Osteoblast (primary cell): ENCODE data around the gene RNF13. TPM values are rescaled to one million over a fixed set of nuclear protein-coding genes. Genes with fewer than 3 reads are reported as not detected.
A peak's percentile ranks its signal among the peaks of the same experiment; 100 is the strongest.
"Not testable (repeated sequence)": the region's sequence is repeated elsewhere in the genome, so short reads cannot be mapped to it uniquely, and the experiment has no call there.

Source experiments
- DNase-seq: peaks from one replicate; pipeline ENCODE4 v3.0.0; 2011; ENCODE audit warnings: low spot score, mixed read lengths; ENCODE audit not compliant: insufficient read length; ENCODE audit errors: missing footprints
- H2AFZ ChIP-seq: 2 replicates; pipeline ENCODE4 v1.6.0; 2011; ENCODE audit warnings: mild to moderate bottlenecking, low read length
- H3K27ac ChIP-seq: 2 replicates; pipeline ENCODE4 v1.5.1; 2011; ENCODE audit warnings: mild to moderate bottlenecking, low read depth, low read length, moderate library complexity
- H3K27me3 ChIP-seq: 2 replicates; pipeline ENCODE4 v1.6.0; 2012; ENCODE audit warnings: mild to moderate bottlenecking, control low read depth, inconsistent platforms, low read length, moderate library complexity; ENCODE audit not compliant: insufficient read depth
- H3K36me3 ChIP-seq: 2 replicates; pipeline ENCODE4 v1.5.1; 2011; ENCODE audit warnings: mild to moderate bottlenecking, low read length, control low read depth, moderate library complexity; ENCODE audit not compliant: insufficient read depth
- H3K4me1 ChIP-seq: 2 replicates; pipeline ENCODE4 v1.5.1; 2011; ENCODE audit warnings: mild to moderate bottlenecking, low read length, control low read depth, moderate library complexity; ENCODE audit not compliant: insufficient read depth
- H3K4me2 ChIP-seq: 2 replicates; pipeline ENCODE4 v1.6.0; 2011; ENCODE audit warnings: mild to moderate bottlenecking, low read length; ENCODE audit not compliant: insufficient read depth
- H3K4me3 ChIP-seq: fragments of 200-600 bp; sonication (generic); 3 replicates; pipeline ENCODE4 v1.5.1; 2012; ENCODE audit warnings: mild to moderate bottlenecking, low read length, inconsistent platforms; ENCODE audit not compliant: insufficient read depth
- H3K79me2 ChIP-seq: 2 replicates; pipeline ENCODE4 v1.6.0; 2012; ENCODE audit warnings: mild to moderate bottlenecking, low read length, control low read depth, inconsistent platforms; ENCODE audit not compliant: insufficient read depth
- H3K9me3 ChIP-seq: 2 replicates; pipeline ENCODE4 v1.5.1; 2011; ENCODE audit warnings: low read depth, low read length, control low read depth
- H4K20me1 ChIP-seq: 2 replicates; pipeline ENCODE4 v1.6.0; 2012; ENCODE audit warnings: mild to moderate bottlenecking, low read length, control low read depth; ENCODE audit not compliant: insufficient read depth
- total RNA-seq: library from RNA; depleted of rRNA; stranded (reverse); fragments of >200 nt; gene quantifications from 2 replicates; pipeline ENCODE4 v1.2.3, GENCODE V29; 2012
- TF ChIP-seq, protein P1 (sequence below): IDR thresholded peaks from 2 replicates; pipeline ENCODE4 v1.5.1; 2011; ENCODE audit warnings: mild to moderate bottlenecking, low read depth, low read length, moderate library complexity; ENCODE audit errors: extremely low read depth

The RNF13 gene
- total RNA-seq, 1 donor, result 86.1 TPM

- H3K4me1 ChIP-seq, result peaks cover 19% of the 10 kb centered on the region
- TF ChIP-seq, protein P1, sequence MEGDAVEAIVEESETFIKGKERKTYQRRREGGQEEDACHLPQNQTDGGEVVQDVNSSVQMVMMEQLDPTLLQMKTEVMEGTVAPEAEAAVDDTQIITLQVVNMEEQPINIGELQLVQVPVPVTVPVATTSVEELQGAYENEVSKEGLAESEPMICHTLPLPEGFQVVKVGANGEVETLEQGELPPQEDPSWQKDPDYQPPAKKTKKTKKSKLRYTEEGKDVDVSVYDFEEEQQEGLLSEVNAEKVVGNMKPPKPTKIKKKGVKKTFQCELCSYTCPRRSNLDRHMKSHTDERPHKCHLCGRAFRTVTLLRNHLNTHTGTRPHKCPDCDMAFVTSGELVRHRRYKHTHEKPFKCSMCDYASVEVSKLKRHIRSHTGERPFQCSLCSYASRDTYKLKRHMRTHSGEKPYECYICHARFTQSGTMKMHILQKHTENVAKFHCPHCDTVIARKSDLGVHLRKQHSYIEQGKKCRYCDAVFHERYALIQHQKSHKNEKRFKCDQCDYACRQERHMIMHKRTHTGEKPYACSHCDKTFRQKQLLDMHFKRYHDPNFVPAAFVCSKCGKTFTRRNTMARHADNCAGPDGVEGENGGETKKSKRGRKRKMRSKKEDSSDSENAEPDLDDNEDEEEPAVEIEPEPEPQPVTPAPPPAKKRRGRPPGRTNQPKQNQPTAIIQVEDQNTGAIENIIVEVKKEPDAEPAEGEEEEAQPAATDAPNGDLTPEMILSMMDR, result no peak
- no peak overlapping the region for H3K27ac ChIP-seq
- no peak for DNase-seq
- H3K27me3 ChIP-seq, result no peaks in the 10 kb centered on the region
- H4K20me1 ChIP-seq, result peaks cover 2% of the 10 kb centered on the region
- no peak overlapping the region for H2AFZ ChIP-seq
- H3K4me3 ChIP-seq, result no peak overlapping the region
- peaks cover 4% of the 10 kb centered on the region for H3K9me3 ChIP-seq
- H3K79me2 ChIP-seq, result peaks cover 10% of the 10 kb centered on the region
- peak overlapping the region; percentile 6 for H3K4me2 ChIP-seq
- H3K36me3 ChIP-seq, result peaks cover 2% of the 10 kb centered on the region
Measured at GRCh38 chr3:149941186-149941585, 128.2 kb downstream of the RNF13 start.

DNA sequence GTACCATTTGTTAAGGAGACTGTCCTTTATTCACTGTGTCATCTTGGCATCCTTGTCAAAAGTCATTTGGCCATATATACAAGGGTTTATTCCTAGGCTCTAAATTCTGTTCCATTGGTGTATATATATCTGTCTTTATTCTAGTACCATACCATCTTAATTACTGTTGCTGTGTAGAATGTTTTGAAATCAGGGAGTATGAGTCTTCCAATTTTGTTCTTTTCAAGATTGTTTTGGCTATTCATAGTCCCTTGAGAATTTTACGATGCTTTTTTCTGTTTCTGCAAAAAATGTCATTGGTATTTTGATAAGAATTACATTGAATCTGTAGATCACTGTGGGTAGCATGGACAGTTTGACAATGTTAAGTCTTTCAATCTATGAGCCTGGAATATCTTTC lies 128.9 kb downstream of the RNF13 start:
- no peak overlapping the region for H2AFZ ChIP-seq
- peaks cover 10% of the 10 kb centered on the region for H3K79me2 ChIP-seq
- H3K27me3 ChIP-seq, result no peaks in the 10 kb centered on the region
- H3K4me2 ChIP-seq, result no peak overlapping the region
- no peak overlapping the region for H3K27ac ChIP-seq
- peaks cover 4% of the 10 kb centered on the region for H3K9me3 ChIP-seq
- no peak overlapping the region for H3K4me3 ChIP-seq
- TF ChIP-seq, protein P1, result no peak
- peaks cover 2% of the 10 kb centered on the region for H4K20me1 ChIP-seq
- H3K4me1 ChIP-seq, result peaks cover 19% of the 10 kb centered on the region
- no peak for DNase-seq
- H3K36me3 ChIP-seq, result peaks cover 2% of the 10 kb centered on the region

- Histone ChIP-seq H3K4me1 (peaks cover 19% of the 10 kb centered on the region), H2AFZ (no peak overlapping the region), H3K4me3 (no peak overlapping the region), H3K27ac (no peak overlapping the region), H3K27me3 (no peaks in the 10 kb centered on the region), H3K4me2 (no peak overlapping the region), H3K9me3 (peaks cover 4% of the 10 kb centered on the region), H4K20me1 (peaks cover 2% of the 10 kb centered on the region), H3K36me3 (peaks cover 2% of the 10 kb centered on the region), H3K79me2 (peaks cover 10% of the 10 kb centered on the region)
- DNase-seq, result no peak
- TF ChIP-seq, protein P1, result no peak
Measured at GRCh38 chr3:149942409-149942808, 129.4 kb downstream of the RNF13 start.

DNA sequence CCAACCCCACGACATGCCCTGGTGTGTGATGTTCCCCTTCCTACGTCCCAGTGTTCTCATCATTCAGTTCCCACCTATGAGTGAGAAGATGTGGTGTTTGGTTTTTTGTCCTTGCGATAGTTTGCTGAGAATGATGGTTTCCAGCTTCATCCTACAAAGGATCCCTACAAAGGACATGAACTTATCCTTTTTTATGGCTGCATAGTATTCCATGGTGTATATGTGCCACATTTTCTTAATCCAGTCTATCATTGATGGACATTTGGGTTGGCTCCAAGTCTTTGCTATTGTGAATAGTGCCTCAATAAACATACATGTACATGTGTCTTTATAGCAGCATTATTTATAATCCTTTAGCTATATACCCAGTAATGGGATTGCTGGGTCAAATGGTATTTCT lies 131.0 kb downstream of the RNF13 start:
- not testable (repeated sequence) for H3K4me2 ChIP-seq, H3K36me3 ChIP-seq, H3K27ac ChIP-seq, H3K9me3 ChIP-seq, H3K4me3 ChIP-seq, H4K20me1 ChIP-seq, H2AFZ ChIP-seq, DNase-seq, H3K27me3 ChIP-seq
- Histone ChIP-seq H3K4me1 (peaks cover 16% of the 10 kb centered on the region), H3K79me2 (peaks cover 10% of the 10 kb centered on the region)
